HS-27A (cell line): Measurements from ENCODE around the gene PLEK.

Experiments
- DNase-seq: peaks from one replicate; pipeline ENCODE4 v3.0.0-alpha.2; 2012; ENCODE audit warnings: low read depth, missing footprints

Gene PLEK

GRCh38 chr2:68416081-68416675, 51.1 kb downstream of the PLEK start:
- DNase-seq: no peak

DNA sequence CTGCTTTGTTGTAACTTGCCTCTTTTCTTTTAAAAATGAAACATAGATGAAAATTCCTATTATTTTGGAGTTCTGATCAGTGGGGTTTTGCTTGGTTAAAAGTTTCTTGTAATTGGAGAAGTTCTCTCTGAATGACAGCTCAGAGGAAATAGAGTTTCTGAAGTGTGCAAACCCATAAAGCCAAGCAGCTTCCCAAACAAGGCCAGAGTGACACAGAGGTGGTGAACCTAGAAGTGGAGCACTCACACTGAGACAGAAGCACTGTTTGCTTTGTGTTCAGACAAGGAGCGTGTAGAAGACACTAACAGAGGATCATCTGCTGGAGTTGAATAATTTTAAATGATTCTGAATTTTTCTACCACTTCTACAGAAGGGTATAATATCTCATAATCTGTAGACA, 52.8 kb downstream of the PLEK start:
- DNase-seq: no peak

GRCh38 chr2:68418419-68418818, 53.3 kb downstream of the PLEK start:
- DNase-seq: no peak

GRCh38 chr2:68418855-68419254, 53.8 kb downstream of the PLEK start:
- no peak for DNase-seq

DNA sequence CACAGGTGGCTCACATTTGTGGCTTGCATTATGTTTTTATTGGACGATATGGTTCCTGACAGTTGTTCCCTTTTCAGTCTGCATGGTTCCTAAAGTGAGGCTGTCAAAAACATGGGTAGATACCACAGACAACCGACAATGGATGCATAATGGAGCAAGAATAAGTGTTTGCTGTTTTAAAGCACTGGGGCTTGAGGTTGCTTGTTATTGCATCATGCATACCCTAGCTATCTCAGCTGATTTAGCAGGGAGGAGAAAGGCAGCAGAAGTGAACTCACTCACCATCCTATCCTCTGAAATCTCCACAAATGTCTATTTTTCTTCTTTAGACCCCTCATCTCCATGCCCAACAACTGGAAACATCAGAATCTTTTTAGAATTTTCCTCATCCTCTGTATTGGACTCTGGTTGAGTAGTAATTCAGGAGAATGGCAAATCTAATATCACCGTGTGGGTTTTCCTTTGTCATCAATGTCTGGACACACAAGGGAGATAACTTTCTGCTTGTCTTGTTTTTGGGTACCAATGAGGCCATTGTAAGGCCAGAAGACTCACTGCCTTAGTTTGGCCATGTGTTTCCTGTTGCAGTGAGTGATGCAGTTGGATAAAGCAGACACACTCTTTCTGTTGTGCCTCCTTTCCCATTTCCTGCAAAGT, 55.3 kb downstream of the PLEK start:
- no peak for DNase-seq

DNA sequence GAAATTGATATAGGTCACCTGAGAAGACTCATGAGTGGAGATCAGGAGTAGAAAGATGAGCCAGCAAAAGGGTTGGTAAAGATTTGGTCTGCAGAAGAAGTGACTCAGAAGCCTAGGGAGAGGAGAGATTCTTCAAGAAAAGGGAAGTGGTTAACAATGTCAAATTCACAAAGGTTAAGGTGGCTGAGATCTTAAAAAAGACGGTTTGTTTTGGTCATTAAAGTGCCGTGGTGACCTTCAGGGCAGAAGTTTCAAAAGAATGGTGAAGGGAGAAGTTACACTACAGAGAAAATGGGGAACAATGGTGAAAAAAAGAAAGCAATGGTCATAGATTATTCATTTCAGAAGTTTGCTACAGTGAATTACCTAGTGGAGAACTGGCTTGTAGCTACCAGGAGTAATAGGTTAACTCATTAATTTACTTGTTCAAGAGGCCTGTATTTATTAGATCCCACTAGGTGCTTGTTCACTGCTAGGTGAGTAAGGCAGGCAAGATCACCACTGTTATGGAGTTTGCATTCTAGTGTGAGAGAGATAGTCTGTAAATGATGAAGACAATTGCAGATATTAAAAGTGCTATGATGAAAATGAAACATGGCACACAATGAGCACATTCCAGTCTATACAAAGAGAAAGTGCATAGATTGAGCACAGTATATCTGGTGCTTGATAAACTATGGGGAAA, 59.0 kb downstream of the PLEK start:
- DNase-seq: no peak

DNA sequence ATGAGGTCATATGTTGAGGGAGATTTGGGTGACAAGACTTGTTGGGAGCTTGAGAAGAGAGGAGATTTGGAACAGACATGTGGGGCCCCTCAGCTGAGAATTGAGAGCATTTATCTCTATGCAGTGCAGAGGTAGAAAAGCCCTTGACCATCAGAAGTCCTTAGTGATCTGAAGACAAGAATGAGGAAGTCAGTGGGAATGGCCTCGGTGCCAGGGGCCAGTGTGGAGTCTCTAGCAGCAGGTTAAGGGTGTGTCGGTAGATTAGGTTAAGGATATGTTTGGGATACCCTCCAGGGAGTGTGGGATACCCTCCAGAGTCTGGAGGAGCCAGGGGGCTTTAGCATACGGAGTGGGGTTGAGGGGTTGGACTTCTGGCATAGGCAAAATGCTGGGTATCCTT, 60.4 kb downstream of the PLEK start:
- DNase-seq: no peak

GRCh38 chr2:68426446-68426845, 61.4 kb downstream of the PLEK start:
- no peak for DNase-seq

- DNase-seq: no peak
Observed at GRCh38 chr2:68426848-68427579, 61.9 kb downstream of the PLEK start.

GRCh38 chr2:68428126-68428525, 63.0 kb downstream of the PLEK start:
- DNase-seq: no peak

- no peak for DNase-seq
Observed at GRCh38 chr2:68428746-68429145, 63.7 kb downstream of the PLEK start.

GRCh38 chr2:68429311-68429826, 64.3 kb downstream of the PLEK start:
- no peak for DNase-seq

DNA sequence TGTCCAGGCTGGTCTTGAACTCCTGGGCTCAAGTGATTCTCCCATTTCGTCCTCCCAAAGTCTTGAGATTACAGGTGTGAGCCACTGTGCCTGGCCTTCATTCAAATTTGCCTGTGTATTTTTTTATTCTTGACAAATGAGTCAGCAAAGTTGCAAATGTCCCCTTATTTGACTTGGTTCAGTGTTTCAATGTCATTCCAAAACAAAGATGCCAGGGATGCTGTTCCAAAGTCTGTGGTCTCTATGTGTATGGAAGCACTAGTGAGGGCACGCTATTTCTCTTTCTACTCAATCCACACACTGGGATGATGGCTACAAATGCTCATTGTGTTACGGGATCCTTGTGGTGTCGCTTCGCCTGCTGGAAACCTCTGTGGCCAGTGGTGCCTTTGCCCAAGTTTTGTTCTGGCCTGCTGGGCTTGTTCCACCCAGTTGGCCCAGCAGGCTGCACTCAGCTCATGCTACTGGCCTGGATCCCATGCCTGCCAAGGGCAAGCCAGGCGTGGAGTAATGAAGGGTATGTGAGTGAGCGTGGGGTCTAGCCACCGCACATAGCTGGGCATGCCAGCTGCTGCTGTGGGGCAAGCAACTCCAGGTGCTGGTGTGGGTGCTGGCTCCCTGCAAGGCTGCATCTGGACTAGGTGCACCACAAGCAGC, 66.4 kb downstream of the PLEK start:
- DNase-seq: no peak

GRCh38 chr2:68432696-68433658, 67.9 kb downstream of the PLEK start:
- DNase-seq: no peak

GRCh38 chr2:68434981-68435380, 69.9 kb downstream of the PLEK start:
- DNase-seq: no peak

GRCh38 chr2:68435615-68436014, 70.5 kb downstream of the PLEK start:
- DNase-seq: no peak

DNA sequence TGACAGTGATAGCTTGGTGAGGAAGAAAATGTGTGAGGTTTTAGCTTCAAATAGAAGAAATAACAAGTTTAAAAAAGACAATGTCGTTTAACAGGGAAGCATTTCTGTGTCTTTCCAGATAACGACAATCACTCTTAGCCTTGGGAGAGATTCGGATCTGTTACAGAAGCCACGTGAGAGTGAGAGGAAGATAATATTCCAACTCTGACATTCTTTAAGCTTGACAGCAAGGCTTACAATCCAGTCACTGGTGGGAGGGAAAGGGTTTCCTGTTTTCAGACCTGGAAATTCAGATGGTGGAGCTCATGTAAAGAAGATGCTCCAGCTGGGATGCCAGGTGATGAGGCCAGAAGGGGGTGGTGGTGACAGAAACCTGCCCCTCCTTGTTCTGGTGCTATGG, 71.2 kb downstream of the PLEK start:
- no peak for DNase-seq

DNA sequence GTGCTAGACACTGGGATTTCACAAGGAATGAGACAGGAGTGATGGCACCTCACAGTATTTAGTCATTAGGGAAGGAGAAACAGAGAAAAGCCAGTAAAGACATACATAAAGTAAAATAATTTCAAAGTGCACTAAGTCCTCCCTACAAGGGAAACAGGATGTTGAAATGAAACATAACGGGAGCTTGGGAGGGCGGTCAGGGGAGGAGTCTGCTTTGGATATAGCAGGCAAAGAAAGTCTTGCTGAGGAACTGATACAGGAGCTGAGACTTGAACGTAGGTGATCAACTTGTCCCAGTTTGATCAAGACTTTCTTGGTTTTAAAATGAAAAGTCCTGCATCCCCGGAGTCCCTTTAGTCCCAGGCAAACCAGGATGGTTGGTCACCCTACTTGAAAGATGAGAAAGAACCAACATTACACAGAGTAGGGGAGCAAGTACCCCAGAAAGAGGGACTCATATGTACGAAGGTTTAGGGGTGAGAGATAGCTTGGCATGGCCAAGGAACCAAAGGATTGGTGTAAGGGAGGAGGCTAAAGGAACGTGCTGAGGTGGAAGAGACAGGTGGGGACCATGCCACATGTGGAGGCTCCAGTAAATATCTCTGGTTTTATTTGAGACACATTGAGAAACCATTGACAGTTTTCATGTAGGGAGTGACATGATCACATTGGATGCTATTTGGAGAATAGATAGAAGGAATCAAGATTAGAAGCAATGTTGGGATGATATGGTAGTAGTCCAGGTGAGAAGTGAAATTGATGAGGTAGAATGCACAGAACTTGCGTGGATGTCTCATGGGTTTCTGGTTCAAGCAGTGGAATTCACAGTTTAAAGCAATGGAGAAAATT, 73.6 kb downstream of the PLEK start:
- no peak for DNase-seq

DNA sequence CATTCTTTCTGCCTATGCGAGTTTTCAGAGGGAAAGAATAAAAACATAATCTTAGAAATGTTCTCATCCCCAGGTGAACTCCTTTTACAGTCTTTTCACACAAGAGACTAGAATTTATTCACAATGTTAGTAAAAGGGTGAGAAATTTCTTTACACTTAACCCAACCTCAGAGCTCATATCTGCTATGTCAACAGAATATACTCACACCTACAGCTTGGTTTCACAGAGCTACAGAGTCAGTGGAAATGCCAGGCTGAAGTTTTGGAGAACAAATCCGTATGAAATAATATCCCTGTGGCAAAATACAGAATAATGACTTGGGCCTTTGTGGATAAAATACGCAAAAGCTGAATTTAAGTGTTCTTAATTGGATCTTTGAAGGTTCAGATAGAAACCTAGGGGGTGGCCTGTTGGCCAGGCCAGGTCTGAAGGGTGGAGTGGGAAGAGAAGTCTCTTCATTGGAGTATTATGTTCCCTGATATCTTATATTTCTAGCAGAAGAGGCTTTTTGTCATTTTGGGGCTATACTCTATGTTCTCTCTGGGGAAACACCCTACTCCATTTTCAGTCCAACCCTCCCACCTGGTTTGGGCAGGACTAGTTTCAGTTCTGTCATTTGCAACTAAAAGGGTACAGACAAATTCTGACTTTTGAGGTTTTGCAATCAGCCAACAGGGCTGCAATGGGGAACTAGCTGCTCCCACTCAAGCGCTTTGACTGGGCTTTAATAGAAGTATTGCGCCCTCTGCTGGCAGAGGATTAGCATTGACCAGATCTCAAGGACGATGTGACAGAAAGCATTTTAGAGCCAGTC, 76.3 kb downstream of the PLEK start:
- peak; percentile 30 for DNase-seq
